Measurements from ENCODE around the gene PHF21B.
"Not testable (repeated sequence)": the region's sequence is repeated elsewhere in the genome, so short reads cannot be mapped to it uniquely, and the experiment has no call there.

DNA sequence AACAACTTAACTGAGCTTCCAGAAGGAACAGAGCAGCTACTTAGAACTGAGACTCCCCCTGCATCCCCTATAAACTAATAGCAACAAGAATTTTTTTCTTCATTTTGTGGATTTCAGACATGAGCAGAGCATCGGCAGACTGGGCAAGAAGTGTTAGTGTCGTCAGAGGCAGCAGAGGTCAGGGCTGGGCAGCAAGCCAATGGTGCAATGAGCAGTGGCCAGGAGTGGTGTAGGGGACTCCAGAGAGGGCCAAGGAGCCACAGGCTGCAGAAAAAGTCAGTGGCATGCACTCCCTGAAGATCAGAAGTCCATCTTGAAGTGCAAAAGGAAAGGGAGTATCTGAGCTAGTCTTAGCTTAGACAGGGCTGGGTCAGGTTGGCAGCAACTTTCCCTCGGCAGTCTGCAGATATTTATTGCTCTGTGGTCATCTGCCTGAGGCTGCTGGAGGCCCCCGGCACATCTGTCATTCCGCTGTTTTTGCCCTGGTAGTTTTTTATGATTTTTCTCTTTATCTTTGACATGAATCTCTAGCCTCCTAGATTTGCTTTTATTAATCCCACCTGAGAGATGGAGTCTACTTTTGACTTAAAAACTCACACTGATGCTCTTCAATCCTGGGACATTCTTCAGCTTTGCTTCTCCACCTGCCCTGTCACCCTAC is 105.2 kb downstream of the PHF21B start:
- TF ChIP-seq, protein P1, sequence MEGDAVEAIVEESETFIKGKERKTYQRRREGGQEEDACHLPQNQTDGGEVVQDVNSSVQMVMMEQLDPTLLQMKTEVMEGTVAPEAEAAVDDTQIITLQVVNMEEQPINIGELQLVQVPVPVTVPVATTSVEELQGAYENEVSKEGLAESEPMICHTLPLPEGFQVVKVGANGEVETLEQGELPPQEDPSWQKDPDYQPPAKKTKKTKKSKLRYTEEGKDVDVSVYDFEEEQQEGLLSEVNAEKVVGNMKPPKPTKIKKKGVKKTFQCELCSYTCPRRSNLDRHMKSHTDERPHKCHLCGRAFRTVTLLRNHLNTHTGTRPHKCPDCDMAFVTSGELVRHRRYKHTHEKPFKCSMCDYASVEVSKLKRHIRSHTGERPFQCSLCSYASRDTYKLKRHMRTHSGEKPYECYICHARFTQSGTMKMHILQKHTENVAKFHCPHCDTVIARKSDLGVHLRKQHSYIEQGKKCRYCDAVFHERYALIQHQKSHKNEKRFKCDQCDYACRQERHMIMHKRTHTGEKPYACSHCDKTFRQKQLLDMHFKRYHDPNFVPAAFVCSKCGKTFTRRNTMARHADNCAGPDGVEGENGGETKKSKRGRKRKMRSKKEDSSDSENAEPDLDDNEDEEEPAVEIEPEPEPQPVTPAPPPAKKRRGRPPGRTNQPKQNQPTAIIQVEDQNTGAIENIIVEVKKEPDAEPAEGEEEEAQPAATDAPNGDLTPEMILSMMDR (IDR thresholded peaks at IDR 0.05): not testable (repeated sequence)
- not testable (repeated sequence) for TF ChIP-seq POLR2A (IDR thresholded peaks at IDR 0.05)
